K562 (cell line): Measurements from ENCODE around the gene RPL22. TPM values are rescaled to one million over a fixed set of nuclear protein-coding genes. Genes with fewer than 3 reads are reported as not detected.

Experiments
- ATAC-seq: fragments of 200-7000 bp; cut with Tn5 transposase; 3 replicates; pipeline ENCODE4 v1.9.1; 2020; ENCODE audit warnings: moderate library complexity
- BruUV-seq: library from RNA; stranded (reverse); fragments of 400-500 nt; replicated peaks from 2 replicates; lab custom pipeline; 2021; lab: Mats Ljungman, UMichigan
- CTCF ChIA-PET: fragments of 300-600 bp; formaldehyde crosslinking; extraction: SDS; loops from one replicate; lab custom pipeline; 2021; ENCODE audit warnings: low intra/inter-chr PET ratio; lab: Yijun Ruan, JAX
- POLR2A ChIA-PET: fragments of 300-600, 350-650 bp; sonication (Branson Sonifier 250); formaldehyde crosslinking; extraction: SDS; loops from one replicate; lab custom pipeline; 2021; ENCODE audit warnings: antibody characterized with exemption, inconsistent platforms; lab: Yijun Ruan, JAX
- DNase-seq, 4 experiments: peaks; one replicate each; pipeline versions ENCODE4 v3.0.0 to v3.0.0-alpha.2; 2011 to 2018; ENCODE audit warnings: low spot score in 3 of 4, mixed read lengths in 3 of 4; ENCODE audit errors: extremely low read depth in 1 of 4
- FAIRE-seq: peaks from 2 replicates; lab custom pipeline; 2011; peaks lifted over from hg19 to GRCh38; lab: Jason Lieb, UNC
- H2AFZ ChIP-seq: 2 replicates; pipeline ENCODE4 v1.6.0; 2011; ENCODE audit warnings: low read depth, low read length, control low read depth, inconsistent platforms
- H3K27ac ChIP-seq: fragments of 200-600 bp; 3 replicates; pipeline ENCODE4 v1.8.0; 2011; ENCODE audit warnings: low read depth, mild to moderate bottlenecking, control low read depth, inconsistent platforms, low read length, moderate library complexity, mixed read lengths; ENCODE audit errors: extremely low read depth
- H3K27me3 ChIP-seq, 2 experiments: fragments of 300-600 bp in 1 of 2; 2 replicates in 1 of 2; 3 replicates in 1 of 2; pipeline versions ENCODE4 v1.6.0 to v1.8.0; 2011; ENCODE audit warnings: inconsistent platforms in 2 of 2, low read length in 2 of 2, mild to moderate bottlenecking in 1 of 2, mixed read lengths in 1 of 2, moderate library complexity in 1 of 2; ENCODE audit not compliant: control insufficient read depth in 2 of 2, insufficient read depth in 2 of 2
- H3K36me3 ChIP-seq: fragments of 300-600 bp; 3 replicates; pipeline ENCODE4 v1.8.0; 2011; ENCODE audit warnings: mild to moderate bottlenecking, low read length, inconsistent platforms; ENCODE audit not compliant: control insufficient read depth, insufficient read depth
- H3K4me1 ChIP-seq, 2 experiments: fragments of 200-600 bp in 1 of 2; replicated peaks in 1 of 2; 2 replicates in 1 of 2; 3 replicates in 1 of 2; pipeline versions ENCODE4 v1.5.1 to v1.8.0; 2011; ENCODE audit warnings: inconsistent platforms in 2 of 2, low read length in 2 of 2, mild to moderate bottlenecking in 1 of 2, mixed read lengths in 1 of 2, moderate library complexity in 1 of 2; ENCODE audit not compliant: control insufficient read depth in 2 of 2, insufficient read depth in 2 of 2
- H3K4me2 ChIP-seq: 2 replicates; pipeline ENCODE4 v1.6.1; 2011; ENCODE audit warnings: low read length, control low read depth, inconsistent platforms, mixed read lengths; ENCODE audit not compliant: insufficient read depth
- H3K4me3 ChIP-seq: fragments of 200-600 bp; sonication (generic), shearing (Covaris generic); 2 replicates; pipeline ENCODE4 v1.5.1; 2016; ENCODE audit warnings: control low read depth, inconsistent platforms
- H3K79me2 ChIP-seq: fragments of 200-600 bp; 3 replicates; pipeline ENCODE4 v1.8.0; 2011; ENCODE audit warnings: low read length, inconsistent platforms; ENCODE audit not compliant: control insufficient read depth, insufficient read depth
- H3K9ac ChIP-seq, 2 experiments: 2 replicates each; pipeline versions ENCODE4 v1.6.0 to v1.6.1; 2011; ENCODE audit warnings: low read depth in 2 of 2, low read length in 2 of 2, control low read depth in 1 of 2, inconsistent platforms in 1 of 2, mild to moderate bottlenecking in 1 of 2, mixed read lengths in 1 of 2; ENCODE audit not compliant: insufficient read depth in 1 of 2
- H3K9me1 ChIP-seq: one replicate; pipeline ENCODE4 v1.6.0; 2011; ENCODE audit warnings: inconsistent platforms, mild to moderate bottlenecking, low read length, moderate library complexity; ENCODE audit not compliant: control insufficient read depth, insufficient read depth
- H3K9me3 ChIP-seq: replicated peaks from 2 replicates; pipeline ENCODE4 v1.5.1; 2011; ENCODE audit warnings: low read depth, low read length, inconsistent platforms; ENCODE audit not compliant: control insufficient read depth, insufficient read depth
- H4K20me1 ChIP-seq: replicated peaks from 2 replicates; pipeline ENCODE4 v1.6.1; 2011; ENCODE audit warnings: low read length, inconsistent platforms, mixed read lengths; ENCODE audit not compliant: control insufficient read depth, insufficient read depth
- BDP1 ChIP-seq: IDR thresholded peaks from 3 replicates; pipeline ENCODE4 v1.6.1; 2011; ENCODE audit not compliant: insufficient read length, insufficient read depth
- BHLHE40 ChIP-seq: IDR thresholded peaks from 2 replicates; pipeline ENCODE4 v1.6.1; 2011; ENCODE audit warnings: low read length, improper control_type of control experiment
- NFIC ChIP-seq: fragments of 450-650 bp; IDR thresholded peaks from 2 replicates; pipeline ENCODE4 v1.6.1; 2017; ENCODE audit warnings: mild to moderate bottlenecking, inconsistent platforms
- PHTF2 ChIP-seq: fragments of 250-450 bp; sonication (Bioruptor Pico); IDR thresholded peaks from 2 replicates; pipeline ENCODE4 v1.5.0; 2021; ENCODE audit warnings: mild to moderate bottlenecking
- POLR2A ChIP-seq: fragments of 450-650 bp; conservative IDR thresholded peaks from 2 replicates; pipeline ENCODE4 v1.6.1; 2016
- SUPT5H ChIP-seq: fragments of 450-650 bp; IDR thresholded peaks from 2 replicates; pipeline ENCODE4 v1.6.1; 2016
- WGBS: fragments of 100-300 bp; shearing (Covaris generic); methylation state at CpG from one replicate; pipeline ENCODE4 v1.1.6; 2016; ENCODE audit warnings: low coverage, mixed read lengths; ENCODE audit not compliant: insufficient coverage; ENCODE audit errors: missing lambda C conversion rate; 5-methylcytosine and 5-hydroxymethylcytosine counted together
- in situ Hi-C: fragments of 300-500 bp; cut with MboI; formaldehyde crosslinking; loops from 4 replicates; pipeline ENCODE4 v1.15.0; 2018; ENCODE audit warnings: inconsistent platforms, mixed read lengths
- intact Hi-C: fragments of 100-400 bp; cut with micrococcal nuclease; formaldehyde crosslinking; loops from 2 replicates; pipeline ENCODE4 v1.14.2; 2022
- polyA plus RNA-seq, 8 experiments: library from polyadenylated mRNA; depleted of rRNA in 4 of 8; stranded (reverse) in 5 of 8; unstranded in 3 of 8; fragments of >200 nt; fragmentation: Nextera tagmentation in 2 of 8; fragmentation: Illumina TruSeq in 1 of 8; extraction: Ambion mirVana in 2 of 8; extraction: Trizol in 1 of 8; gene quantifications; 2 replicates each; pipeline versions ENCODE4 v1.2.1 to v1.2.3, GENCODE V29; 2011 to 2014; ENCODE audit warnings: inconsistent platforms in 1 of 8, missing spikeins in 1 of 8
- total RNA-seq, 7 experiments: library from RNA; depleted of rRNA in 6 of 7; stranded (reverse); fragments of >200 nt in 6 of 7; fragmentation: Illumina TruSeq in 2 of 7; extraction: Trizol in 2 of 7; gene quantifications; 2 replicates each; pipeline versions ENCODE4 v1.2.1 to v1.2.3, GENCODE V29; 2011 to 2021; ENCODE audit warnings: low replicate concordance in 1 of 7
- TF ChIP-seq, protein P1 (sequence below): fragments of 450-650 bp; IDR thresholded peaks from 2 replicates; pipeline ENCODE4 v1.6.1; 2016; ENCODE audit warnings: low read depth

The RPL22 gene
- total and polyA plus RNA-seq, 9 of the 15 experiments (the other 6 are each of a cell fraction or from before 2014, with no cell fraction given) = 467 to 1,165 (median 607) TPM

DNA sequence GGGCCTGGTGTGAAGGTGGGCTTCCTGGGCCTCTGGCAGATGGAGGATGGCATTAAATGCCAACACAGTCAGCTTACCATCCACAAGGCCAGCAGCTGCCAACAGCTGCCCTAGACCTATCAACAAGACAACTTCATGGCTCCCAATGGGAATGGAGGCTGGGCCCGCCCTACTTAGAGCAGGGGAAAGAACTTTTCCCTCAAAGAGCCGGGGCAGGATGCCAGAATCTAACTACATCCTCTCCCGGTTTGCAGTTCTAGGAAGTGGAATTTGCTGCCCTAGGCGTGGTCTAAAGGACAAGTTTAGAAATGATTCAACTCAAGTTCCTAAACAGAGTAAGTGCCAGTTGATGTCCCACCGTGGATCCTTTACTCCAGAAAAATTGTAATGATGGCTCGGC, 23.2 kb upstream of the RPL22 start:
- Histone ChIP-seq H3K9me3 (no peaks in the 10 kb centered on the region), H3K79me2 (no peaks in the 10 kb centered on the region; the same call in 2 of the 3 replicates), H3K27ac (no peak overlapping the region)
- TF ChIP-seq POLR2A = peak; percentile 55; the same call in 1 of the 2 replicates
- no peak for TF ChIP-seq BDP1
- TF ChIP-seq PHTF2 = no peak
- 0 out of 2 replicates have a peak, but pooled peaks have one; percentile 13 for TF ChIP-seq NFIC
- TF ChIP-seq, all 486 proteins: peak for 2
- peaks cover 0 to 6% of the 10 kb centered on the region in 2 experiments; a peak in 2 of 5 replicates for H3K4me1 ChIP-seq
- H3K27me3 ChIP-seq = no peaks in the 10 kb centered on the region
- H3K4me3 ChIP-seq = no peak overlapping the region
- peaks cover 72% of the 10 kb centered on the region; the same call in 2 of the 3 replicates for H3K36me3 ChIP-seq
- WGBS = 82% methylated on average over 6 of the region's 6 CpGs
- H3K9ac ChIP-seq = 0 out of 4 replicates have a peak overlapping the region, but pooled peaks of 1 of the 2 experiments have one; percentile 4
- DNase-seq (no peak), ATAC-seq (no peak), FAIRE-seq (no peak)
- ChIA-PET POLR2A (interaction anchor here (1.1 to 1.9 kb wide), 2 partner anchors 13 to 18 kb away, joined by 4 to 14 read pairs; partner anchors contain the start of gene ICMT), CTCF (no interaction called here)
- intact Hi-C loops (no loop called here), in situ Hi-C loops (no loop called here)
- no TSS peak for BruUV-seq
- H3K9me1 ChIP-seq = no peaks in the 10 kb centered on the region
- no peak overlapping the region for H2AFZ ChIP-seq
- H4K20me1 ChIP-seq = 0 out of 2 replicates have a peak, but pooled peaks cover 7% of the 10 kb centered on the region
- H3K4me2 ChIP-seq = no peak overlapping the region

DNA sequence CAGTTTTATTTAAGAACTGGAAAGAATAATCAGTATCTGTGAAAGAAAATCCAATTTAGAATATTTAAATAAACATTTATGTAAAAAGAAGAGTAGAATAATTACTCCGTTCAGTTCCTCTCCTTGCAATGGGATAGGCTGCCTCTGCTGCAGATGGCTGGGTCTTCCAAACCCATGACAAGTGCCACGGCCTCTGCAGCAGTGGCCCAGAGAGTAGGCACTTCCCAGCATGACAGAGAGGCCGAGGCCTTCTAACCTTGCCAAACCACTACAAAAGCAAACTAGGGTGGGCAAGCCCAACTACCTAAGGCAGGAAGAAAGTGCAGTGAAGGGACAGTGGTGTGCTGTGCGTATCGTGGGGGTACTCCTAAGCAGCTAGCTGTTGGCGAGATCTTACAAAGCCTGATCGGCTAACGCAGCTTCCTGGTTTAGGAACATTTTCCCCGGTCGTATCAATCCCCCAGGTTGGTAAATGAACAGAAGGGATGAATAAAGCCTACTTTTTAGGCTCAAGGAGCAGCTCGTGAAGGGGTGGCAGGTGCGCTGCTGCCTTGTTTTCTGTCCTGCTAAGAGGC, 21.9 kb upstream of the RPL22 start:
- Histone ChIP-seq H3K4me1 (peaks cover 0 to 6% of the 10 kb centered on the region in 2 experiments; a peak in 2 of 5 replicates), H3K9me3 (no peaks in the 10 kb centered on the region), H3K9me1 (no peaks in the 10 kb centered on the region), H3K27ac (no peak overlapping the region), H3K9ac (no peak overlapping the region), H3K4me2 (no peak overlapping the region), H4K20me1 (0 out of 2 replicates have a peak, but pooled peaks cover 7% of the 10 kb centered on the region), H3K36me3 (peaks cover 67% of the 10 kb centered on the region; the same call in 2 of the 3 replicates), H3K4me3 (no peak overlapping the region), H3K27me3 (no peaks in the 10 kb centered on the region), H2AFZ (no peak overlapping the region), H3K79me2 (no peaks in the 10 kb centered on the region; the same call in 2 of the 3 replicates)
- POLR2A ChIA-PET = interaction anchor here (0.6 to 2.5 kb wide), 6 partner anchors 14 to 228 kb away, joined by 3 to 9 read pairs (median 3); partner anchors contain the start of gene ICMT
- in situ Hi-C loops = no loop called here
- WGBS = 94% methylated on average over 12 of the region's 12 CpGs
- FAIRE-seq (no peak), ATAC-seq (no peak), DNase-seq (no peak)
- no TSS peak for BruUV-seq
- intact Hi-C loops = no loop called here
- CTCF ChIA-PET = no interaction called here
- TF ChIP-seq BHLHE40 (no peak), SUPT5H (peak; percentile 35; the same call in 1 of the 2 replicates), POLR2A (peak; percentile 38; the same call in 1 of the 2 replicates)
- TF ChIP-seq, protein P1, sequence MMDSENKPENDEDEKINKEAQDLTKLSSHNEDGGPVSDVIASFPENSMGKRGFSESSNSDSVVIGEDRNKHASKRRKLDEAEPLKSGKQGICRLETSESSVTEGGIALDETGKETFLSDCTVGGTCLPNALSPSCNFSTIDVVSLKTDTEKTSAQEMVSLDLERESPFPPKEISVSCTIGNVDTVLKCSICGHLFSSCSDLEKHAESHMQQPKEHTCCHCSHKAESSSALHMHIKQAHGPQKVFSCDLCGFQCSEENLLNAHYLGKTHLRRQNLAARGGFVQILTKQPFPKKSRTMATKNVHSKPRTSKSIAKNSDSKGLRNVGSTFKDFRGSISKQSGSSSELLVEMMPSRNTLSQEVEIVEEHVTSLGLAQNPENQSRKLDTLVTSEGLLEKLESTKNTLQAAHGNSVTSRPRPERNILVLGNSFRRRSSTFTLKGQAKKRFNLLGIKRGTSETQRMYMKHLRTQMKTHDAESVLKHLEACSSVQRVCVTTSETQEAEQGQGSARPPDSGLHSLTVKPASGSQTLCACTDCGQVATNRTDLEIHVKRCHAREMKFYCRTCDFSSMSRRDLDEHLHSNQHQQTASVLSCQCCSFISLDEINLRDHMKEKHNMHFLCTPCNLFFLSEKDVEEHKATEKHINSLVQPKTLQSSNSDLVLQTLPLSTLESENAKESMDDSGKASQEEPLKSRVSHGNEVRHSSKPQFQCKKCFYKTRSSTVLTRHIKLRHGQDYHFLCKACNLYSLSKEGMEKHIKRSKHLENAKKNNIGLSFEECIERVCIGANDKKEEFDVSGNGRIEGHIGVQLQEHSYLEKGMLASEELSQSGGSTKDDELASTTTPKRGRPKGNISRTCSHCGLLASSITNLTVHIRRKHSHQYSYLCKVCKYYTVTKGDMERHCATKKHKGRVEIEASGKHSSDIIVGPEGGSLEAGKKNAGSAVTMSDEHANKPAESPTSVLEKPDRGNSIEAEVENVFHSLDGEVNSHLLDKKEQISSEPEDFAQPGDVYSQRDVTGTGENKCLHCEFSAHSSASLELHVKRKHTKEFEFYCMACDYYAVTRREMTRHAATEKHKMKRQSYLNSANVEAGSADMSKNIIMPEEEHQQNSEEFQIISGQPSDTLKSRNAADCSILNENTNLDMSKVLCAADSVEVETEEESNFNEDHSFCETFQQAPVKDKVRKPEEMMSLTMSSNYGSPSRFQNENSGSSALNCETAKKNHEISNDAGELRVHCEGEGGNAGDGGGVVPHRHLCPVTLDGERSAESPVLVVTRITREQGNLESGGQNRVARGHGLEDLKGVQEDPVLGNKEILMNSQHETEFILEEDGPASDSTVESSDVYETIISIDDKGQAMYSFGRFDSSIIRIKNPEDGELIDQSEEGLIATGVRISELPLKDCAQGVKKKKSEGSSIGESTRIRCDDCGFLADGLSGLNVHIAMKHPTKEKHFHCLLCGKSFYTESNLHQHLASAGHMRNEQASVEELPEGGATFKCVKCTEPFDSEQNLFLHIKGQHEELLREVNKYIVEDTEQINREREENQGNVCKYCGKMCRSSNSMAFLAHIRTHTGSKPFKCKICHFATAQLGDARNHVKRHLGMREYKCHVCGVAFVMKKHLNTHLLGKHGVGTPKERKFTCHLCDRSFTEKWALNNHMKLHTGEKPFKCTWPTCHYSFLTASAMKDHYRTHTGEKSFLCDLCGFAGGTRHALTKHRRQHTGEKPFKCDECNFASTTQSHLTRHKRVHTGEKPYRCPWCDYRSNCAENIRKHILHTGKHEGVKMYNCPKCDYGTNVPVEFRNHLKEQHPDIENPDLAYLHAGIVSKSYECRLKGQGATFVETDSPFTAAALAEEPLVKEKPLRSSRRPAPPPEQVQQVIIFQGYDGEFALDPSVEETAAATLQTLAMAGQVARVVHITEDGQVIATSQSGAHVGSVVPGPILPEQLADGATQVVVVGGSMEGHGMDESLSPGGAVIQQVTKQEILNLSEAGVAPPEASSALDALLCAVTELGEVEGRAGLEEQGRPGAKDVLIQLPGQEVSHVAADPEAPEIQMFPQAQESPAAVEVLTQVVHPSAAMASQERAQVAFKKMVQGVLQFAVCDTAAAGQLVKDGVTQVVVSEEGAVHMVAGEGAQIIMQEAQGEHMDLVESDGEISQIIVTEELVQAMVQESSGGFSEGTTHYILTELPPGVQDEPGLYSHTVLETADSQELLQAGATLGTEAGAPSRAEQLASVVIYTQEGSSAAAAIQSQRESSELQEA = no peak
